IPS DF 6.9 (cell line): ENCODE results near the gene LDB3.

Experiments
- DNase-seq: peaks from one replicate; pipeline ENCODE4 v3.0.0-alpha.2; 2013; ENCODE audit warnings: low read depth, low spot score
- H3K27ac ChIP-seq: one replicate; pipeline ENCODE4 v1.5.1; 2013; ENCODE audit warnings: low read length, control low read depth
- H3K27me3 ChIP-seq: 2 replicates; pipeline ENCODE4 v1.6.1; 2013; ENCODE audit warnings: mild to moderate bottlenecking, low read length; ENCODE audit not compliant: control insufficient read depth, insufficient read depth
- H3K36me3 ChIP-seq: 2 replicates; pipeline ENCODE4 v1.6.1; 2013; ENCODE audit warnings: low read length; ENCODE audit not compliant: control insufficient read depth, insufficient read depth
- H3K4me1 ChIP-seq: 2 replicates; pipeline ENCODE4 v1.6.1; 2013; ENCODE audit warnings: low read length; ENCODE audit not compliant: control insufficient read depth, insufficient read depth
- H3K4me3 ChIP-seq: 2 replicates; pipeline ENCODE4 v1.5.1; 2013; ENCODE audit warnings: mild to moderate bottlenecking, low read length
- H3K9me3 ChIP-seq: 2 replicates; pipeline ENCODE4 v1.6.1; 2013; ENCODE audit warnings: low read length, inconsistent platforms; ENCODE audit not compliant: control insufficient read depth, insufficient read depth
- WGBS: extraction: QIAGEN DNeasy Blood & Tissue Kit; methylation state at CpG from one replicate; pipeline ENCODE4 v1.1.7; 2013; ENCODE audit warnings: mixed read lengths, missing lambda C conversion rate; ENCODE audit not compliant: insufficient read length, insufficient coverage; 5-methylcytosine and 5-hydroxymethylcytosine counted together

Gene LDB3

GRCh38 chr10:86674912-86675311, 6.6 kb downstream of the LDB3 start:
- no CpG with 5 or more reads among the region's 3 CpGs for WGBS
- Histone ChIP-seq H3K27ac (no peak overlapping the region), H3K9me3 (no peaks in the 10 kb centered on the region), H3K4me1 (peaks cover 10% of the 10 kb centered on the region), H3K36me3 (no peaks in the 10 kb centered on the region), H3K27me3 (no peaks in the 10 kb centered on the region), H3K4me3 (no peak overlapping the region)
- no peak for DNase-seq

- H3K36me3 ChIP-seq = no peaks in the 10 kb centered on the region
- H3K27ac ChIP-seq = no peak overlapping the region
- no peak for DNase-seq
- peaks cover 6% of the 10 kb centered on the region for H3K4me1 ChIP-seq
- no CpG with 5 or more reads among the region's 6 CpGs for WGBS
- no peak overlapping the region for H3K4me3 ChIP-seq
- H3K9me3 ChIP-seq = no peaks in the 10 kb centered on the region
- no peaks in the 10 kb centered on the region for H3K27me3 ChIP-seq
Measured at GRCh38 chr10:86677374-86677773, 9.1 kb downstream of the LDB3 start.

DNA sequence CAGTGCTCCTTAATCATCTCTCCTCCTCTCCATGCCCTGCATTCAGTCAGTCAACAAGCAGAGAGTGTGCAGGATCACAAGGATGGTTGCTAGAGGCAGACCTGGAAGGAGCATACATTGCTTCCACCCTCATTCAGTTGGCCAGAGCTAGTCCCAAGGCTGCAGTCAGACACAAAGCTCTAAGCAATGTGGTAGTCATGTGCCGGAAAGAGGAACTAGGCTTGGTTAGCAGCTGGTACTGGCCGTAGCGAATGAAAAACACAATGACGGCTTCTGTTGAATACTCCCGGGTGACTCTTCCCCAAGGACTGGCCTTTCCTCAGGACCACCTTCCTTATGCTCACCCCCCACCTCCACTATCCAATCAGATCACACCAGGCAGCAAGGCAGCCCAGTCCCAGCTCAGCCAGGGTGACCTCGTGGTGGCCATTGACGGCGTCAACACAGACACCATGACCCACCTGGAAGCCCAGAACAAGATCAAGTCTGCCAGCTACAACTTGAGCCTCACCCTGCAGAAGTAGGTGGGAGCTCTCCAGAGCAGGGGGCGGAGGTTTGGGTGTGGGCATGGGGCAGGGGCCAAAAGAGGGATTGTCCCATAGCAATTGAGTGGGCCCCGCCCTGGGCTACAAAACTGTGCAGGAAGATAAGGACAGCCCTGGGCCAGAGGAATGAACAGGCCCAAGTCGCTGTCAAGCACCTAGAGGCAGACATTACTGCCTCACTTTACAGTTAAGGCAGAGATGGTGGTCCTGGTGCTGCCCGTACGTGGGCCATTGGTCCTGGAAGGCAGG, 10.9 kb downstream of the LDB3 start:
- Histone ChIP-seq H3K27me3 (no peaks in the 10 kb centered on the region), H3K27ac (no peak overlapping the region), H3K9me3 (no peaks in the 10 kb centered on the region), H3K36me3 (no peaks in the 10 kb centered on the region), H3K4me3 (no peak overlapping the region), H3K4me1 (peaks cover 1% of the 10 kb centered on the region)
- DNase-seq = no peak
- no CpG with 5 or more reads among the region's 13 CpGs for WGBS

GRCh38 chr10:86681047-86681446, 12.7 kb downstream of the LDB3 start:
- no peaks in the 10 kb centered on the region for H3K27me3 ChIP-seq
- no peak for DNase-seq
- no peak overlapping the region for H3K4me3 ChIP-seq
- no CpG with 5 or more reads among the region's 14 CpGs for WGBS
- H3K27ac ChIP-seq = no peak overlapping the region
- H3K4me1 ChIP-seq = no peaks in the 10 kb centered on the region
- no peaks in the 10 kb centered on the region for H3K9me3 ChIP-seq
- H3K36me3 ChIP-seq = no peaks in the 10 kb centered on the region

DNA sequence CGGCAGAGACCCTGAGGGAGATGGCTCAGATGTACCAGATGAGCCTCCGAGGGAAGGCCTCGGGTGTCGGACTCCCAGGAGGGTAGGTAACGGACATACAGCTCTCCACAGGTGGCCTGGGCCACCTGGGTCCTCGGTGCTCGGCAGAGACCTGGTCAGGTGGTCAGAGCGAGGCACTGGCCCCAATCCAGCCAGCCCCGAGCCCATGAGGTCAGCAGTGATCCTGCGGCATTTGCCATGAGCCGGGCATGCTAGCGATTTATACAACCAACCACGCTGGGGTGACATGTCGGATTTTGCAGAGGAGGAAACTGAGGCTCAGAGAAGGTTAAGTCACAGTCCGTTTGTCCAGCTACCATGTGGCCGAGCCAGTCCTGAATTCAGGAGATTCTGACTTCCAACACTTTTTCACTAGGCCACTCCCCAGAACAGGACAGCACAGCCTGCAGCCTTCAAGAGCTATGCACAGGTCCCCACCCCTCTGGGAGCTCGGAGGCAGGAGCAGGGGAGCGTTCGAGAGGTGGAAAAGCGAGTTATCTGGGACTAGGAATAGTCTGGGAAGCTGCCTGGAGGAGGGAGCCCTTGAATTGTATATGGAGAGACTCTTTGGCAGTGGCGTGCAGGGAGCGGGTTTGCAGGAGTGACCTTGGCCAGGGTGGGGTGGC, 13.5 kb downstream of the LDB3 start:
- no peak overlapping the region for H3K4me3 ChIP-seq
- H3K9me3 ChIP-seq = no peaks in the 10 kb centered on the region
- DNase-seq = no peak
- no peaks in the 10 kb centered on the region for H3K27me3 ChIP-seq
- no peaks in the 10 kb centered on the region for H3K36me3 ChIP-seq
- WGBS = no CpG with 5 or more reads among the region's 22 CpGs
- H3K27ac ChIP-seq = no peak overlapping the region
- H3K4me1 ChIP-seq = no peaks in the 10 kb centered on the region; the same call in 1 of the 2 replicates

- no peaks in the 10 kb centered on the region for H3K9me3 ChIP-seq
- WGBS = no CpG with 5 or more reads among the region's 2 CpGs
- H3K4me3 ChIP-seq = no peak overlapping the region
- DNase-seq = no peak
- no peaks in the 10 kb centered on the region for H3K27me3 ChIP-seq
- no peaks in the 10 kb centered on the region for H3K36me3 ChIP-seq
- H3K4me1 ChIP-seq = no peaks in the 10 kb centered on the region; the same call in 1 of the 2 replicates
- H3K27ac ChIP-seq = no peak overlapping the region
Measured at GRCh38 chr10:86682675-86683074, 14.4 kb downstream of the LDB3 start.

- Histone ChIP-seq H3K4me1 (peaks cover 4% of the 10 kb centered on the region), H3K36me3 (no peaks in the 10 kb centered on the region), H3K9me3 (no peaks in the 10 kb centered on the region), H3K4me3 (no peak overlapping the region), H3K27ac (no peak overlapping the region), H3K27me3 (no peaks in the 10 kb centered on the region)
- no CpG with 5 or more reads among the region's 9 CpGs for WGBS
- no peak for DNase-seq
Measured at GRCh38 chr10:86684331-86685097, 16.2 kb downstream of the LDB3 start.

- WGBS = no CpG with 5 or more reads among the region's 9 CpGs
- H3K36me3 ChIP-seq = no peaks in the 10 kb centered on the region
- no peak for DNase-seq
- peaks cover 4% of the 10 kb centered on the region for H3K4me1 ChIP-seq
- no peak overlapping the region for H3K4me3 ChIP-seq
- no peak overlapping the region for H3K27ac ChIP-seq
- H3K27me3 ChIP-seq = no peaks in the 10 kb centered on the region
- H3K9me3 ChIP-seq = no peaks in the 10 kb centered on the region
Measured at GRCh38 chr10:86685416-86685815, 17.1 kb downstream of the LDB3 start.

DNA sequence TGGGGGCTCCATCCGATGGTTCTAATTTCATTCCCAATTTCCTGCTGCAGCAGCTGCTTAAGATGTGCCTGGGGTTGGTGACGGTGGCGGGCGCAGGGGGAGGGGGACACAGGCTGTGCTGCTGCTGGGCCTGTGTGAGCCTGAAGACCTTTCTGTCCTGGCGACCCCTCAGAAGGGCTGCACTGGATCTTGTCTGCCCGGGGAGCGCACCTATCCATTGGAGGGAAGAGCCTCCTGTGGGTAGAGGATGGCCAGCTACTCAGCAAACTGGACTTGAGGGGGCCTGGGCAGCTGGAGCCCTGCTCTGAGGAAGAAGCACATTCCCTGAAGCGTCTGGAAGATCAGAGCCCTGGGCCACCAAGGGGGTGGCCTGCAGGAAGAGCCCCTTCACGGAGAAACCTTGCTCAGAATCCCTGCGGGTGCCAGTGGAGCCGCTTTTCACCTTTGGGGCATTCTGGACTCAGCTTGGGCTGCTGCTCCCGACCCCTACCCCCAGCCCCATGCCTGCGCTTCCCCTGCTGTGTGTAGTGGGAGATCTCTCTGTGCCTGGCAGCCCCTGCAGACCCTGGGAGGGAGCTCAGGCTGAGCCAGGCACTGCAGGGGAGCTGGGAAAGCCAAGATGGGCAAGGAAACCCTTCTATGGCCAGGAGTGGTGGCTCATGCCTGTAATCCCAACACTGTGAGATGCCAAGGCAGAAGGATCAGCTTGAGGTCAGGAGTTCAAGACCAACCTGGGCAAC, 17.8 kb downstream of the LDB3 start:
- Histone ChIP-seq H3K36me3 (no peaks in the 10 kb centered on the region), H3K27ac (no peak overlapping the region), H3K4me1 (peaks cover 4% of the 10 kb centered on the region), H3K9me3 (no peaks in the 10 kb centered on the region), H3K4me3 (no peak overlapping the region), H3K27me3 (no peaks in the 10 kb centered on the region)
- no CpG with 5 or more reads among the region's 13 CpGs for WGBS
- no peak for DNase-seq

- Histone ChIP-seq H3K4me3 (no peak overlapping the region), H3K27me3 (no peaks in the 10 kb centered on the region), H3K27ac (no peak overlapping the region), H3K4me1 (peaks cover 4% of the 10 kb centered on the region), H3K36me3 (no peaks in the 10 kb centered on the region), H3K9me3 (no peaks in the 10 kb centered on the region)
- DNase-seq = no peak
- no CpG with 5 or more reads among the region's 19 CpGs for WGBS
Measured at GRCh38 chr10:86686972-86687371, 18.7 kb downstream of the LDB3 start.
